Limb (tissue), 2 donors: ENCODE results near the gene COLEC12.

Experiments used
- DNase-seq, 2 donors: peaks; one replicate each; pipeline ENCODE4 v3.0.0-alpha.2; 2016; ENCODE audit errors: extremely low spot score in 2 of 2

COLEC12 gene

GRCh38 chr18:475202-476031 is 25.1 kb downstream of the COLEC12 start:
- no peak for DNase-seq

GRCh38 chr18:474416-474815 is 26.1 kb downstream of the COLEC12 start:
- no peak for DNase-seq

GRCh38 chr18:473802-474201 is 26.7 kb downstream of the COLEC12 start:
- DNase-seq = no peak

GRCh38 chr18:471716-472115 is 28.8 kb downstream of the COLEC12 start:
- no peak for DNase-seq

GRCh38 chr18:470661-471501 is 29.6 kb downstream of the COLEC12 start:
- DNase-seq = no peak

DNA sequence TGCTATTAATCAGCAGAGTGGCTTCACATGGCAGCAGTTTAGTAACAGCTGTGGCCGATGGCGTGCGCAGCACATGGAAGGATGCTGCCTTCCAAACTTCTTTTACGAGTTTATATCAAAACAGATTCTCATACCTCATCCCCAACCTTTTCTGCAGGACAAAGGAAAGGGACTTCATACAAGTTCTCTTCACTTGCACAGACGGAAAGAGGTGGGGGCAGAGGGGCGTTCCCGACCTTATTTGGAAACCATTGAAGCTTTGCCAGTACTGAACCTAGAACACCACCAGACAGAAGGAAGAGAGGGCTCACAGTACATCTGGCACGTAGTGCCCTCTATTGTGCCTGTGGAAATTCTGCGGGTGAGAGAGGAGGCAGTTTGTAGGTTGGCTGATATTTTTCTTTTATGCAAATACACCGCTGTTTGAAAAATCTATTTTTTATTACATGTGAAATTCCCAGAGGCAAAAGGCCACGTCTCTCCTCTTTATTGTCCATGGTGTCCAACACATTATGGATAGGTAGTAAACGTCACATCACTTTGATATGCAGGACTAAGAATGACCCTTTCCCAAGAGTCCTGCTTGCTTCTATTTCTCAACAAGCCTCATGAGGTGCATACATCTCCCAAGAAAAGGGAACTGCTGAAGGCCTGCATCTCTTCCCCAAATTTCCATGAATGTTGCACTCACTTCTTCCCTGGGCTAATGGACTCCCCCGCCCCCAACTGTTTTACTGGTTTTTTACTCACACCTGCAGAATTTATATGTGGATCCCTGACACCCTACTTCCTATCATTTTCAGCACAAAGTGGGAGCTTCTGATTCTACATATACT is 31.3 kb downstream of the COLEC12 start:
- no peak for DNase-seq

GRCh38 chr18:463827-464541 is 36.5 kb downstream of the COLEC12 start:
- DNase-seq = no peak

GRCh38 chr18:463403-463802 is 37.1 kb downstream of the COLEC12 start:
- DNase-seq = no peak

- no peak for DNase-seq
These were observed 38.7 kb downstream of the COLEC12 start for GRCh38 chr18:461762-462161.

DNA sequence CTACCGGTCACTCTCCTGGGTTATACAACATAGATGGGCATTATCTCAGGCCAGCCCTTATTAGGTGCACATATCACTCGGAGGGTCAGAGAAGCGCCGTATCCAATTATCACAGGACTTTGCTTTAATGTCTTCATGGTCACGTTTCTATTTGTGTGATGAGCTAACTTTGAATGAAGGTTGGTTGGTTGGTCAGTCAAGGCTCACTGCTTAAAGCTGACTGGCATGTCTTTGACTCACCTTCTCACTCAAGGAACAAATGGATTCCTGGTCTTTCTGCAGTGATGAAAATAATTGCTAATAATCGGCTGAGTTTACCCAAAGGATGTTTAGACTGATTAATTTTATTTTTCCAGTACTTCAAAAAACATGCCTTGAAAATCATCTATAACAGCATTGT is 39.7 kb downstream of the COLEC12 start:
- DNase-seq = no peak

GRCh38 chr18:459814-460593 is 40.5 kb downstream of the COLEC12 start:
- no peak for DNase-seq

GRCh38 chr18:457521-458412 is 42.7 kb downstream of the COLEC12 start:
- peak in 1 of 2 donors; percentile 65 for DNase-seq

DNA sequence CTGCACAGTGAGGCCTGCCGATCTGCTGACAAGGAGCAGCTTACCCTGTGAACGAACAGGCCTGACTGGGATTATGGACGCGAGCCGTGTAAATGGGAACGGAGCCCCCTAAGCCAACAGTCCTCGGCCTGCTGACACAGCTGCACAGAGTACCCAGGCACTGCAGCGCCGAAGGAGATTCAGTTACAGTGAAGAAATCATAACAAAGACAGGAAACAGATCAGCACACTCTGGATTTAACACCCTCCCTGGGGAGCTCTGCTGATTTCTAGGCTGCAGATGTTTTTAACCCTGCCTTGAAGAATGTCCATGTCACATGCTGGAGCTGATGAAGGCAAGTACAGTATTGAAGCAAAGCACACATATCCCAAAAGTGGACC is 43.4 kb downstream of the COLEC12 start:
- DNase-seq = peak; percentile 79 to 94

GRCh38 chr18:456361-457139 is 44.0 kb downstream of the COLEC12 start:
- DNase-seq = peak; percentile 72 to 80

- DNase-seq = no peak
These were observed 47.1 kb downstream of the COLEC12 start for GRCh38 chr18:453400-453799.

DNA sequence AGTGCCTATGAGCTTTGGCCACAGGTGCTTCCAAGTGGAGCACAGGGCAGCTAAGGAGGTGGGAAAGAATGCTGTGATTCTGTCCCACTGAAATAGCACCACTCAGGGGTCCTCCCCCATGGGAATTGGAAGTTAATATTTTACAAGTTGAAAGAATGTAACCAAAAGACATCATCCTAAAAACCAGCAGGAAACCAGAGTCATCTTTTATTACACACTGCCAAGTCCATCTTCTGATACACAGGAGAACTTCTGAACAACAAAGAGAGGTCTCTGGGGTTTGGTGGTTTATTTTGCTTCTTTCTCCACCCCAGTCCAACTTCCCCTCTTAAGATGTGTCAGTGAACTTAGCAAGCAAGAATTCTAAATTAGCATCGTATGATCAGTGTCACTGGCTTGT is 47.7 kb downstream of the COLEC12 start:
- DNase-seq = no peak

- DNase-seq = no peak
These were observed 51.1 kb downstream of the COLEC12 start for GRCh38 chr18:449374-449773.

- DNase-seq = no peak
These were observed 52.2 kb downstream of the COLEC12 start for GRCh38 chr18:448116-448790.
